ENCODE measurements around the gene CACHD1. TPM values are rescaled to one million over a fixed set of nuclear protein-coding genes. Genes with fewer than 3 reads are reported as not detected.

Gene CACHD1
- total RNA-seq, 1 donor from 2014 or later = 4.3 TPM

DNA sequence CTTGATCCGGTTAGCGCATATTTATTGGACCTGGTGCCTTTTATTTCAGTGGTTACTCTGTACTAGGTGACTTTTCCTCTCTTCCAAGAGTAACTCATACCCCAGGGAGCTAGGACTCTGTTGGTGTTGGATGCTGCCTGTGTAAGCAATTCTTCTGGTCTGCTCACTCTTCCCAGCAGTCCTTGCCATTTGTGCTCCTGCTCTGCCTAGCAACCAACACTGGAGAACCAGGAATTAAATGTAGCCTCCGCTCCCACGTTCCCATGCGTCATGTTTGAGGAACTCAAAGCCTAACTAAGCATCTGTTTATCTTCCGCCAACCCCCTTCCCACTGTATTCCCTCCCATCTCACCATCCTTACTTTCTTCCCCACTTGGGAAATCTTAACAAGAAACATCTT is 209.2 kb downstream of the CACHD1 start:
- Histone ChIP-seq H3K9me3 (no peaks in the 10 kb centered on the region), H3K27me3 (no peaks in the 10 kb centered on the region), H3K27ac (no peak overlapping the region), H3K4me1 (no peaks in the 10 kb centered on the region), H3K4me3 (no peak overlapping the region), H3K36me3 (peaks cover 7 to 14% of the 10 kb centered on the region in 2 donors)
- TF ChIP-seq, protein P1, sequence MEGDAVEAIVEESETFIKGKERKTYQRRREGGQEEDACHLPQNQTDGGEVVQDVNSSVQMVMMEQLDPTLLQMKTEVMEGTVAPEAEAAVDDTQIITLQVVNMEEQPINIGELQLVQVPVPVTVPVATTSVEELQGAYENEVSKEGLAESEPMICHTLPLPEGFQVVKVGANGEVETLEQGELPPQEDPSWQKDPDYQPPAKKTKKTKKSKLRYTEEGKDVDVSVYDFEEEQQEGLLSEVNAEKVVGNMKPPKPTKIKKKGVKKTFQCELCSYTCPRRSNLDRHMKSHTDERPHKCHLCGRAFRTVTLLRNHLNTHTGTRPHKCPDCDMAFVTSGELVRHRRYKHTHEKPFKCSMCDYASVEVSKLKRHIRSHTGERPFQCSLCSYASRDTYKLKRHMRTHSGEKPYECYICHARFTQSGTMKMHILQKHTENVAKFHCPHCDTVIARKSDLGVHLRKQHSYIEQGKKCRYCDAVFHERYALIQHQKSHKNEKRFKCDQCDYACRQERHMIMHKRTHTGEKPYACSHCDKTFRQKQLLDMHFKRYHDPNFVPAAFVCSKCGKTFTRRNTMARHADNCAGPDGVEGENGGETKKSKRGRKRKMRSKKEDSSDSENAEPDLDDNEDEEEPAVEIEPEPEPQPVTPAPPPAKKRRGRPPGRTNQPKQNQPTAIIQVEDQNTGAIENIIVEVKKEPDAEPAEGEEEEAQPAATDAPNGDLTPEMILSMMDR (IDR thresholded peaks at IDR 0.05) = no peak
- intact Hi-C loops (cut with DNase I) = loop anchor here (2.0 to 5.0 kb wide), 2 partner anchors 207 to 410 kb away; partner anchors contain the start of gene CACHD1
- no peak for DNase-seq (ENCODE audit: low spot score in 2 of 2)

DNA sequence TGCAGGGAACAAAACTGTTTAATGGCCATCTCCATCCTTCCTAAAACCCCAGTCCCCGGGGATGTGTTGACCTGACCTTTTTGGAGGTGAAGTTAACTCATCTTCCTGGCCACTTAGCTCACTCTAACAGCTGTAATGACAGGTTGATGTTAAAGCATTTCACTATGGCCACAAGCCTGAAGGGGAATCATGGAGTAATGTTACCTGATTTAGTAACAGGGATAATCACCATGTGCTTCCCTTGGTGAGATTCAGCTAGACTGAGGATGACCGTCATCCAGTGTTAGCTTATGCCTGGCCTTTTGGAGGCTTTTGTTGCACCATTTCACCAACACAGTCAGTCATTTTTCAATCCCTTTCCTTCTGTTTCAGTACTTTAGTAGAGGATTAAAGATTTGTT is 210.7 kb downstream of the CACHD1 start:
- no peaks in the 10 kb centered on the region for H3K9me3 ChIP-seq
- no peaks in the 10 kb centered on the region for H3K27me3 ChIP-seq
- intact Hi-C loops (cut with DNase I) = no loop called here
- no peak for DNase-seq (ENCODE audit: low spot score in 2 of 2)
- no peak overlapping the region for H3K4me3 ChIP-seq
- H3K4me1 ChIP-seq = no peaks in the 10 kb centered on the region
- TF ChIP-seq, protein P1 (IDR thresholded peaks at IDR 0.05) = no peak
- H3K36me3 ChIP-seq = peaks cover 7 to 18% of the 10 kb centered on the region in 2 donors
- H3K27ac ChIP-seq = no peak overlapping the region

DNA sequence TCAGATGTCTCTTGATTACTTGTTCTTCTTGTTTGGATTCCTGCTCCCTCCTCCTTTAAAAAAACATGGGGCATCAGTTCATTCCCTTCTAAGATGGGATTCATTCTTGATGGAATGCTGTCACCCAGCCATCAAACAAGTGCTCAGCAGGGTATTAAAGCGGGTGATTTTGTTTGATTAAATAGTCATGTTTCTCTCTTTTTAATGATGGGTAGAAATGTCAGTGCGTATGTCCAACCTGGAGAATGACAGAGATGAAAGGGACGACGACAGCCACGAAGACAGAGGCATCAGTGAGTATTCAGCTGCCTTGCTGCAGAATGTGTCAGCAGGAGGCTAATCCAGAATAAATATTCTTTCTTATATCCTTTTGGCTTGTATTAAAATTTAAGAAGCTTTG is 211.1 kb downstream of the CACHD1 start:
- Histone ChIP-seq H3K4me3 (no peak overlapping the region), H3K36me3 (peaks cover 7 to 18% of the 10 kb centered on the region in 2 donors), H3K4me1 (no peaks in the 10 kb centered on the region), H3K27me3 (no peaks in the 10 kb centered on the region), H3K9me3 (no peaks in the 10 kb centered on the region), H3K27ac (no peak overlapping the region)
- no peak for DNase-seq (ENCODE audit: low spot score in 2 of 2)
- intact Hi-C loops (cut with DNase I) = no loop called here
- TF ChIP-seq, protein P1 (IDR thresholded peaks at IDR 0.05) = no peak

DNA sequence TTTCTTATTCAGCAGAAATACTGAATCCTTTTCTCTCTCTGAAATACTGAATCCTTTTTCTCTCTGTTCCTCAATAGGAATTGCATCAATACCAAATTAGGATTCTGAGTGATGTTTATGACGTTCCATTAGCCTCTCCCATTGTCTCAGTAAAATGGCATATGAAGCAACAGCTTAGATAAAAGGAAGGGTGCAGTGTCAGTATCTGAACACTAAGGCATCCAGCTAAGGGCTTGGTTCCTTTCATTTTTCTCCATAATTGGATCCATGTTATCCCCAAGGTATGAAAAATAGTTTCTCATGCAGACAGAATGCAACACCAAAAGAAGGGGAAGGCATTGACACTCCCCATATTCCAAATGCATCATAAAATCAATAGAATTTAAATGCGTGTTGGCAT is 213.5 kb downstream of the CACHD1 start:
- peaks cover 0 to 2% of the 10 kb centered on the region in 2 donors for H3K4me1 ChIP-seq
- H3K27ac ChIP-seq = no peak overlapping the region
- no peak for DNase-seq (ENCODE audit: low spot score in 2 of 2)
- TF ChIP-seq, protein P1 (IDR thresholded peaks at IDR 0.05) = no peak
- H3K4me3 ChIP-seq = no peak overlapping the region
- no peaks in the 10 kb centered on the region for H3K27me3 ChIP-seq
- intact Hi-C loops (cut with DNase I) = no loop called here
- no peaks in the 10 kb centered on the region for H3K9me3 ChIP-seq
- H3K36me3 ChIP-seq = peaks cover 7 to 15% of the 10 kb centered on the region in 2 donors

DNA sequence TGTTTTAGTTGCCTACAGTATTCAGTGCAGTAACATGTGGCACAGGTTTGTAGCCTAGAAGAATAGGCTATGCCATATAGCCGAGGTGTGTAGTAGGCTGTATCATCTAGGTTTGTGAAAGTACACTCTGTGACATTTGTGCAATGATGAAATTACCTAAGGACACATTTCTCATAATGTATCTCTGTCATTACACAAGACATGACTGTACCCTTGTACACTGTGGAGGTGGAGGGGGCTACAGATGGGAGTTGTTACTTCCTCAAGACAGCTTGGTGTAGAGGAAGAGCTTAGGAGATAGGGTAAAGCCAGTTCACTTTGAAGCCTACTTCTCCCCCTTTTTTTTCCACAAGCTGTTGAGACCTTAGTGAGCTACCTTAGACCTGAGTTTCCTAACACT is 215.3 kb downstream of the CACHD1 start:
- Histone ChIP-seq H3K4me1 (peaks cover 0 to 2% of the 10 kb centered on the region in 2 donors), H3K4me3 (no peak overlapping the region), H3K27me3 (no peaks in the 10 kb centered on the region), H3K36me3 (peaks cover 7 to 15% of the 10 kb centered on the region in 2 donors), H3K9me3 (no peaks in the 10 kb centered on the region), H3K27ac (no peak overlapping the region)
- TF ChIP-seq, protein P1 (IDR thresholded peaks at IDR 0.05) = no peak
- intact Hi-C loops (cut with DNase I) = no loop called here
- DNase-seq (ENCODE audit: low spot score in 2 of 2) = no peak

All from ascending aorta (tissue), 2 donors.